ENCODE measurements around the gene SOX8.

DNA sequence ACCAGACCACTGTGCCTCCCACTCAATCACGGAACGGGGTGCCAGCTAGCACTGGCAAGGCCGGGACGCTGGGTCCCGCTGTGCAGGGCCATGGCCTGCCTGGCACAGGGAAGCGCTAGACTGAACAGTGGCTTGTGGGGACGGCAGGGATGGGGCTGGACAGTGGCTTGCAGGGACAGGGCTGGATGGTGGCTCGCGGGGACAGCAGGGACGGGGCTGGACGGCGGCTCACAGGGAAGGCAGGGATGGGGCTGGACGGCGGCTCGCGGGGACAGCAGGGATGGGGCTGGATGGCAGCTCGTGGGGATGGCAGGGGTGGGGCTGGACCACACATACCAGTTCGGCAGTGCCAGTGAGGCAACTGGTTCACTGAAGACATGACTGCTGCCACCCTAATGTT, 43.4 kb upstream of the SOX8 start:
- TF ChIP-seq, protein P1, sequence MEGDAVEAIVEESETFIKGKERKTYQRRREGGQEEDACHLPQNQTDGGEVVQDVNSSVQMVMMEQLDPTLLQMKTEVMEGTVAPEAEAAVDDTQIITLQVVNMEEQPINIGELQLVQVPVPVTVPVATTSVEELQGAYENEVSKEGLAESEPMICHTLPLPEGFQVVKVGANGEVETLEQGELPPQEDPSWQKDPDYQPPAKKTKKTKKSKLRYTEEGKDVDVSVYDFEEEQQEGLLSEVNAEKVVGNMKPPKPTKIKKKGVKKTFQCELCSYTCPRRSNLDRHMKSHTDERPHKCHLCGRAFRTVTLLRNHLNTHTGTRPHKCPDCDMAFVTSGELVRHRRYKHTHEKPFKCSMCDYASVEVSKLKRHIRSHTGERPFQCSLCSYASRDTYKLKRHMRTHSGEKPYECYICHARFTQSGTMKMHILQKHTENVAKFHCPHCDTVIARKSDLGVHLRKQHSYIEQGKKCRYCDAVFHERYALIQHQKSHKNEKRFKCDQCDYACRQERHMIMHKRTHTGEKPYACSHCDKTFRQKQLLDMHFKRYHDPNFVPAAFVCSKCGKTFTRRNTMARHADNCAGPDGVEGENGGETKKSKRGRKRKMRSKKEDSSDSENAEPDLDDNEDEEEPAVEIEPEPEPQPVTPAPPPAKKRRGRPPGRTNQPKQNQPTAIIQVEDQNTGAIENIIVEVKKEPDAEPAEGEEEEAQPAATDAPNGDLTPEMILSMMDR (conservative IDR thresholded peaks at IDR 0.05; ENCODE audit: low read depth, low read length), result no peak
- TF ChIP-seq EZH2 (IDR thresholded peaks at IDR 0.05; ENCODE audit: borderline replicate concordance, low read depth, low read length, poor library complexity, severe bottlenecking), result no peak
